HPDE6-E6E7 (cell line): ENCODE data around the gene GATAD2B.
"Not testable (repeated sequence)": the region's sequence is repeated elsewhere in the genome, so short reads cannot be mapped to it uniquely, and the experiment has no call there.

Source experiments
- DNase-seq: peaks from one replicate; pipeline ENCODE4 v3.0.0; 2011; ENCODE audit warnings: missing footprints; ENCODE audit errors: extremely low spot score

The GATAD2B gene

DNA sequence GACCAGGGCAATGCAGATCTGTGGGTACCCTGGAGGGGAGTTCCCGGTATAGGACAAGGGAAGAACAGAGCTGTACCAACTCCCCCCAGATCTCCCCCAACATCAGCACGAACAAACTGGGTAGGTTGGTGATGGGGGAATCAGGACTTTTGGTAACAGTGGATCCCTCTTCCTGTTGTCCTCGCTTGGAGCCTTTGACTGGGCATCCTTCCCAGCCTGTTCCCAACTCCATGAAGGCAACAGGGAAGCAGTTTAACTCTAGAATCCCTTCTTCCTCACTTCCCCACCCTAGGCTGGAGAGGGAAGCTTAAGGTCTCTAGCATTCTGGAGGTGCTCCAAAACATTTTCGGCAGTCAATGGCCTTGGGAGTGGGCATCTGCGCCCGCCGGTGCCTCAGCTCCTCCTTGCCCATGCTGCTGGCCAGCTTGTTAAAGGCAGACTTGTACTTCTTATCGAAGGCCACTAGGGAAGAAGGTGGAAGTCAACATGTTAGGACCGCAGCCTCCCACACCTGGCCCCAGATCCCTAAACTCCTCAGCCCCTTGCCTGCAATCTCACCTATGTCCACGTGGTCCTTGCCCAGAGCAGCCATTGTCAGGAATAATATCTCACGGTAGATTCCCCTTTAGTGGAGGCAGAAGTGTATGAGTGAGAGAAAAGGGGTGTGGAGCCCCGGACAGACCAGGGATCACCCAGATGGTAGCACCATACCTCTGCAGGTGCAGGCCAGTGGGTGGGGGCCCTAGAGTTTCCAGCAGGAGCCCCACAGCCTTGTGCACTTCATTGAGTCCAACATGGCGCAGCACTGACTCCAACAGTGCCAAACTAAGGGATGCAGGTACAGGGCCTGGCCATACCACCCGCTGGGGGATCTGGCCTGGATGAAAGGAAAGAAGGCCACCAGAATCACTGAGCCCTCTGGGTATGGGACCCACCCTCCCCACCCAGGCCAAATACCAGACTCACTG lies 7.5 kb upstream of the GATAD2B start:
- no peak for DNase-seq

DNA sequence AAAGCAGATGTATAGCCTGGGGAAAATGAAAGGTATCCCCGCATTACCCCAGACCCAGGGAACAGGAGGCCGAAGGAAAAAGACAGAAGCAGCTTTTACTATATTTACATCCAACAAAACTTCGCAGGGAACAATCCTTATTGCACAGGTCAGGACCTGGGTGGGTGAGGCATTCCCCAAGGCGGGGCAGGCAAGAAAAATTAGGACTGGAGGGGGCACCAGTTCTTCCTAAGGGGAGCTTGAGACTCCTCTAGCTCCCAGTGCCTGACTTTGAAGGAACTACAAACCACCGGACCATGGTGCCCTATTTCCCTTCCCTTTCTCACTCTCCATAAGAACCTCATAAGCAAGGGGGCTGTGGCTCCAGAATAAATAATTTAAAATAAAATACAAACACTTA lies 6.7 kb upstream of the GATAD2B start:
- no peak for DNase-seq

DNA sequence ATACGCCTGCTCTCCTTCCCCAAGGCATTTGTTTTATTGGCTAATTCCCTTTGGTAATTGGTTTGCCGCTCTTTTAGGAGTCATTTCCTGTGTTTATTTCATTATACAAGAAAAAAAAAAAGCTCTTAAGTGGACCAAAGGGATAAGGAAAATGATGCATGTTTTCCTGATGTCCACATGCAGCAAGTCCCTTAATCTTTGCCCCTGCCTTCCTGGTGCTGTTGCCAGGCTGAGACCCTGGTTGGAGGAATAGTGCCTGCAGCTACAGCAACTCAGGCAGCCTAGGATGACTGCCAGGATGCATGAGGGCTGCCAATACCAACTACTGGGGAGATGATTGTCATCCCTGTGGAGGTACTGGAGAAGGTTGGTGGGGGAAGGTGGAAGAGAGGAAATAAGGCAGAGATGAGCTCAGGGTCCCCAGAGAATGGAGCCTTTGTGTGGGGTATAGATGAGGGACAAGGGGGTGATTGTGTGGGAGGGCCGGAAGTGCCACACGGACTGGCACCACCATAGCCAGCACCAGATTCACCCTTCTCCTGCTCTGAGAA lies 6.1 kb upstream of the GATAD2B start:
- DNase-seq: no peak

DNA sequence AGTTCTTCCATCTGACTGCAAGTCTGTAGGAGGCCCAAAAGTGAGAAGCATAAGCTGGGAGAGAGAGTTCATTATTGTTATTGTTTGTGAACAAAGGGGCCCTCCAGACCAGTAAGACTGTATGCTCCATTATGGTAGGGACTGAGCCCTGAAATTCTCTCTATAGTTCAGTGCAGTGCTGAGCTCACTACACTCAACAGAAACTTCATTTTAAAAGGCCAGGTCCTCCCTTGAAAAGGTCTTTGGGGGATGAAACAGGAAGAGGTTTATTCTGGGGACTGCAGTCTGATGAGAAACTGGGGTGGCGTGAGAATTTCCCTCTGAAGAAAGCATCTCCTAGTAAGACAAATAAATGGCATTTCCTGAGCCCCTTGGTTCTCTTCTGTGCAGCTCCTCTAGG lies 5.5 kb upstream of the GATAD2B start:
- no peak for DNase-seq

DNA sequence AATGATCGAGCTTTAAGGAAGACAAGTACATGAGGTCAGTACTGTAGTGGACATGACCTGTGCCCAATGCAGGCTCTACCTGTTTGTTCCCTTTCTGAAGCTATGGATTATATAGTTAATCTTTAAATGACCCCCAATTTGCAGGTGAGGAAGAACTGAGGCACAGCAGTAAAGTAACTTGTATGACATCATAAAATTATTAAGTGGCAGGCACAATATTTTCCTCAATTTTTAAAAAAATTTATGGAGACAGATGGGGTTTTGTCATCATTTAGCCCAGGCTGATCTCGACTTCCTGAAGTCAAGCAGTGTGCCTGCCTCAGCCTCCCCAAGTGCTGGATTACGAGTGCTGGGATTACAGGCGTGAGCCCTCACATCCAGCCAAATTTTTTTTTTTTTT lies 3.6 kb upstream of the GATAD2B start:
- no peak for DNase-seq

DNA sequence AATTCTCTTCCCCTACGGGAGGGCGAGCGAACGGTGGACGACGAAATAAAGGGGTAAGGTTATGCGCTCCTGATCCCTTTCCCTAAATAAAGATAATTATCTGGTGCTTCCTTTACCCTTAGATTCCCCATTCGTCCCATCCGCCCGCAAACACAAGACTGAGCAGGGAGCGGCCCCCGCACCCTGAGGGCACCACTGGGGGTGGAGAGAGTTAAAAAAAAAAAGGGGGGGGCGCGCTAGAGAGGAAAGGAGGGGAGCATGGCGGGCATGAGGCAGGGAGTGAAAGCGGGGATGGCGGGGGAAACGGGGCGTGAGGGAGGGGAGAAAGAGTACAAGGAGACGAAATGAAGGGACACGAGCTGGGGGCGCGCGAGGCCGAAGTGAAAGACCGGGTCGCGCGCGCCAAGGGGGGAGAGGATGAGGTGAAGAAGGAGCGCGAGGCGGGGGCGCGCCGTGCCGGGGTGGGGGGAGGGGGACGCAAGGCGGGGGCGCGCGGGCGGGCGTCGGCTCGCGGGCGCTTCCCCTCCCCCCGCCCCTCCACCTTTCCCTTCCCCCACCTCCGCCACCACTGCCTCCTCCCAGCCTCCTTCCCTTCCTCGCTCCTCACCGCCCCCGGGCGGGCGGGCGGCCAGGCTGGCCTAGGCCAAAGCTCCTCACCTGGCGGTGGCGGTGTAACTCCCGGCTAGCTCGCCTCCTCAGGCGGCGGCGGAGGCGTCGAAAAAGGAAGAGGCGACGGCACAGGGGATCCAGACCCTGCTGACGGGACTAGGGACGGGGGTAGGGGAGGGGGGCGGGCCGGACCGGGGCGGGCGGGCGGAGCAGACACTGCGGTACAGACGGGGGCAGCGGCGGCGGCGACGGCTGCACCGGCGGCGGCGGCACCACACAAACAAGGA lies 448 bp downstream of the GATAD2B start:
- DNase-seq: peak; percentile 55

DNA sequence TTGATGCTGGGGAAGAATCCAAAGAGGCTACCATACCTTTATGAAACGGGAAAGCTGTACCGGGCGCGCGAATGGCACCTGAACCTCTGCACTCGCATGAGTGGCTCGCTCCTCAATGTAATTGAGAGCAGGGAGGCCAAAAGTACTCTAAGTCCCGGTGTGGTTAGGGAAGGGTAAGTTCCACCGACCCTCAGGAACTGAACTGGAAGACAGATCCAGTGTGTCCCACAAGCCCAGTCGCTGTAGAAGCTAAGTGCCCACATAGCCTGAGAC lies 1.0 kb downstream of the GATAD2B start:
- DNase-seq: no peak

DNA sequence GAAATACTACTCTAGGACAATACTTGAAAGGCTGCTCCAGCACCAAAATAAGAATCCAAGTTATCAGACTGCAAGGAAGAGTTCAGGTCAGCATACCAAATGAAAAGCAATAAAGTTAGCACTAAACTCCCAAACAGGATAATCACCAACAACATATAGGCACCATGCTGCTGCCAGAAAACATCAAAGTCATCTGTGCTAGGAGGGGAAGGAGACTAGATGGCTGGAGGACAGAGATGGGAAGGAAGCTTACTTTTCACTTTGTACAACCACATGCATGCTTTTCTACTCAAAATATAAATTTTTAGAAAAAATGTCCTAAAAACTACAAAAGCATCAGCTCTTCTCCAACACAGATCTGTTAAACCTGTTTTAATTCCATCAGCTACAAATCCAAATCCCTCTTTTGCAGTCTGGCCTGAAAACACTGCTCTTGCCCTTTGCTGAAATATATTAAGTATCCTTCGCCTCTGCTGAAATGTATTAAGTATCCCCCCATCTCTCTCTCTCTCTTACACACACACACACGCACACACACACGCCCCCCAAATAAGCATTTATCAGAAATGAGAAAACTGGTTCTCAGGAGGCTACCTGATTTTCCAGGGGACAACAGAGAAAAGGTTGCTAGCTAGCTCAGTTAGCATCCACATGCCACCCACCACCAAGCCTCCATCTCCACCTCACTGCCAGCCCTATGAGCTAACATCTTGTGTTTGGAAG lies 1.5 kb downstream of the GATAD2B start:
- no peak for DNase-seq

DNA sequence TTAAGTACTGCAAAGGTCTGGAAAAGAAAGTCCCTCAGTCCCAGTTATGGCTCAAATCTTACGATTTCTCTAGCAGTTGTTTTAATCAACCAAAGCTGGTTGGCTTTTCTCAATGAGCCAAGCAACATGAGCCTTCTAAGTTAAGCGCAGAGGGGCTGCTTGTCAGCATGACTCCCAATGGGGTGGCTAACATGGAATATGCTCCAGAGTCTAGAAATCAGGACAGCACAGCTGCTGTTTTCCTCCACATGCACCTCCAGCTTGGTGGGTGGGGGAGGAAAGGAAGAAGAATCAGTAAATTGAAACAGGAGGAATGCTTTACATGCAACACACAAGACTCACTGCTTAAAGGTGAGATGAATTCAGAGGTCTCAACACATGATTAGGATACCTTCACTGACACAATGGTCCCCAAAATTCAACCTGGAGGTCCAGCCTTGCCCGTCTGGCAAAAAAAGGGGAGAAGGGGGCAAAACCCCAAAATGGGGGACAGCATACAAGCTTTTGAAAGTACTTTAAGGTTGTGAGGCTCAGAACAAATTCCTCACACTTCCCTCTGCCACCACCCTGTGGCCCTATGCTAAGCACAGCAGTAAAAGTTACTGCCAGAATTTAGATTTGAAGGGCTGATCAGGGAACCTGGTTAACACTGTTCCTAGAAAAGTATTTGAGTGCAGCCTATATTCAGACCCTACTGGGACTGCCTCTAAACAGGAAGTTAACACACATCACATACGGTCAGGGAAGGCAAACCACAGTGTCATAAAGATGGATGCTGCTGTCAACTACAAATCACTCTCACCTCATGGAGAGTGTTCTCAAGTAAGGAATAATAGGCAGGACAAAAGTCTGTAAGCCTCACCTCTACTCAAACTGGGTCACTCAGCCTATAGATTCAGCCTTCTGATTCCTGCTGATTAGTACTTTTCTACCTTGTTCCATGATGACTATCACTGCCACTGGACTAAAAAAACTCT lies 2.6 kb downstream of the GATAD2B start:
- DNase-seq: no peak

DNA sequence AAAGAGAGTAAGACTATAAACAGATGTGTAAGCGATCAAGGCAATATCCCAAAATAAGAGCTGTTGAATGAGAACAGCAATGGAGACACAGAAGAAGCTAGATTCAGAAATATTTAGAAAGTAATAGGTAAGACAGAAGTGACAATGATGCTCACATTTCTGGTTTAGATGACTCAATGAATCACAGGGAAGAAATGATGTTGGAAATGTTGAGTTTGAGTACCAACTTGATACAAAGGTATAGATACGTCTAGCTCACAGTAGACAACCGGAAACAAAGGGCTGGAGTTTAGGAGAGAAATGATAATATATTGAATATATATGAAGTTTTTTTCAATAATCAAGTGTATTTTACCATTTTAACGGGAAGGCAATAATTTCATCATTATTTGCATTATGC lies 6.5 kb downstream of the GATAD2B start:
- DNase-seq: no peak

DNA sequence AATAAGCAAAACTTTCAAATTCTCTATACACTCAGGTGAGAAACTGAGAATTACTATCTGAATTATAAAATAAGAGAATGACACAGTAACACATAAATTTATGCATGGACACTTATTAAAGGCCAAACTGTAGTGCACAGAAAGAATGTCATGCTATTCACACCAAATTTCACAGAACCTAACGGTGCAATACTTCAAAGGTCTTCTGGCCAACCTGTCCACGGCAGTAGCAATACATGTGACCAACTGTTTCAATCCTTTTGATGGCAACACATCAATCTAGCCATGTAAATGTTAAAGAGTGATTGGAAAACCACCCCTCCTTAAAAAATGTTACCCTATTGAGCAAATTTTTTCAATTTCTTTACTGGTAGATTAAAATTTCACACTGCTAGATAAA lies 10.4 kb downstream of the GATAD2B start:
- no peak for DNase-seq

DNA sequence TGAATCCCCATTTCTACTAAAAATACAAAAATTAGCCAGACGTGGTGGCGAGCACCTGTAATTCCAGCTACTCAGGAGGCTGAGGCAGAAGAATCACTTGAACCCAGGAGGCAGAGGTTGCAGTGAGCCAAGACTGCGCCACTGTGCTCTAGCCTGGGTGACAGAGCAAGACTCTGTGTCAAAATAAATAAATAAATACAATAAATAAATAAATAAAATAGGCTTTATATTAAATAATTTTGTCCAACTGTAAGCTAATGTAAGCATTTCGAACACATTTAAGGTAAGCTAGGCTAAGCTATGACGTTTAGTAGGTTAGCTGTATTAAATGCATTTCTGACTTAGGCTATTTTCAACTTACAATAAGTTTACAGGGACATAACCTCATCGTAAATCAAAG lies 12.2 kb downstream of the GATAD2B start:
- DNase-seq: not testable (repeated sequence)

DNA sequence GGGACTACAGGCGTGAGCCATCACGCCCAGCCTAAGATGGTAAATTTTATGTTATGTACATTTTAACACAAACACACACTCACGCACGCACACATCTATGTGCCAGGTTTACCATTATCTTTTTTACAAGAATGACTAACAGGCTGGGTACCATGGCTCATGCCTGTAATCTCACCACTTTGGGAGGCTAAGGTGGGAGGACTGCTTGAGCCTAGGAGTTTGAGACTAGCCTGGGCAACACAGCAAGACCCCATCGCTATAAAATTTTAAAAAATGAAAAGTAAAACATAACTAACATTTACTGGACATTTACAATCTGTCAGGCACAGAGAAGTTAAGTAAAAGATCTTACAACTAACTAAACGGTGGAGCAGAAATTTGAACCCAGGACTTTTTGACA lies 14.7 kb downstream of the GATAD2B start:
- DNase-seq: no peak

DNA sequence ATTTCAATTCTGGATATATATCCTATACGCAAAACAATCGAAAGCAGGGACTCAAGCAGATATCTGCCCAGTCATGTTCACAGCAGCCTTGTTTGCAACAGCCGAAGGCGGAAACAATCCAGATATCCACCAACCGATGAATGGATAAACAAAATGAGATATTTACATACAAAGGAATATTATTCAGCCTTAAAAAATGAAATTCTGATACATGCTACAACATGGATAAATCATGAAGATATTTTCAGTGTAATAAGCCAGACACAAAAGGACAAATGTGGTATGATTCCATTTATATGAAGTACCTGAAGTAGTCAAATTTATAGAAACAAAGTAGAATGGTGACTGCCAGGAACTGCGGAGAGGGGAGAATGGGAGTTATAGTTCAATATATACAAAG lies 15.6 kb downstream of the GATAD2B start:
- DNase-seq: no peak

DNA sequence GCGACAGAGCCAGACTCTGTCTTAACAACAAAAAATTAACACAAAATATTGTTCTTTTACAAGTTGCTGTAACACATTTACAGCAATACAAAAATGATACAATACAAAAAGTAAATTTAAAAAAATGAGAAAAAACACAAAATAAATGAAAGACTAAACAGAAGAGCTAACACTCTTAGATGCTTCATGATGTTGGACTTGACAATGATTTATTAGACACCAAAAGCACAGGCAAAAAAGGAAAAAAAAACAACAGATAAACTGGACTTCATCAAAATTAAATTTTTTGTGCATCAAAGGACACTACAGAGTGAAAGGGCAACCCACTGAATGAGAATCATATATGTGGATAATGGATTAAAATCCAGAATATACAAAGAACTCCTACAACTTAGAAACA lies 16.4 kb downstream of the GATAD2B start:
- no peak for DNase-seq

DNA sequence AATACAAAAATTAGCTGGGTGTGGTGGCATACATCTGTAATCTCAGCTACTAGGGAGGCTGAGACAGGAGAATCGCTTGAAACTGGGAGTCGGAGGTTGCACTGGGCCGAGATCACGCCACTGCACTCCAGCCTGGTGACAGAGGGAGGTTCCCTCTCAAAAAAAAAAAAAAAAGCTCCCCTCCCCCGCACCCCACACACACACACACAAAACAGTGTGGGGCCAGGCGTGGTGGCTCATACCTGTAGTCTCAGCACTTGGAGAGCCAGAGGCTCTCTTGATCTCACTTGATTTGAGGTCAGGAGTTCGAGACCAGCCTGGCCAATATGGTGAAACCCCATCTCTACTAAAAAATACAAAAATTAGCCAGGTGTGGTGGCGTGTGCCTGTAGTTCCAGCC lies 16.9 kb downstream of the GATAD2B start:
- not testable (repeated sequence) for DNase-seq

DNA sequence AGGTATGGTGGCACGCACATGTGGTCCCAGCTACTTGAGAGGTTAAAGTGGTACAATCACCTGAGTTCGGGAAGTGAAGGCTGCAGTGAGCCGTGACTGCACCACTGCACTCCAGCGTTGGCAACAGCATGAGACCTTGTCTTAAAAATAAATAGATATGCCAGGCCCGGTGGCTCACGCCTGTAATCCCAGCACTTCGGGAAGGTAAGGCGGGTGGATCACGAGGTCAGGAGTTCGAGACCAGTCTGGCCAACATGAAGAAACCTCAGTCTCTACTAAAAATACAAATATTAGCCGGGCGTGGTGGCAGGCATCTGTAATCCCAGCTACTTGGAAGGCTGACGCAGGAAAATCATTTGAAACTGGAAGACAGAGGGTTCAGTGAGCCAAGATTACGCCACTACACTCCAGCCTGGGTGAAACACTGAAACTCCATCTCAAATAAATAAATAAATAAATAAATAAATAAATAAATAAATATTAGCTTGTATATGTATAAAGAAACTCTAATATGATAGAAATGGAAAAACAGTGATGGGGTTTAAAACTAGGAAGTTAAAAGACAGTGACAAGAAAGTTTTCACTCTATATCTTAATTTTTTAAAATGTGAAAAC lies 18.8 kb downstream of the GATAD2B start:
- no peak for DNase-seq

DNA sequence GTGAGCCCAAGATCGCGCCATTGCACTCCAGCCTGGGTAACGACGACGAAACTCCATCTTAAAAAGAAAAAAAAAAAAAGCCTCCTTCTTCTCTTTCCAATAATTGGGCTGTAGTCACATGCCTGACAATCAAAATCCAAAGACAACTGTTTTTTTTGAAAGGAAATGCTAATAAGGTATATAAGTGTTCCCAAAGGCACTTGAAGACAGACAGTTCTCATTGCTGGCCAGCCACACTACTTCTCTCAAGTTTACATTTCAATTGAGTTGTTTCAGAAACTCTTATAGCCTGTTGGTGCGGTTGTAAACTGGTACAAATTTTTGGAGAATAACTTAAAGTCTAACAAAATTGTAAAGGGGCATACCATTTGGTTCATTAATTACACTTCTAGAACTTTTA lies 23.3 kb downstream of the GATAD2B start:
- no peak for DNase-seq

DNA sequence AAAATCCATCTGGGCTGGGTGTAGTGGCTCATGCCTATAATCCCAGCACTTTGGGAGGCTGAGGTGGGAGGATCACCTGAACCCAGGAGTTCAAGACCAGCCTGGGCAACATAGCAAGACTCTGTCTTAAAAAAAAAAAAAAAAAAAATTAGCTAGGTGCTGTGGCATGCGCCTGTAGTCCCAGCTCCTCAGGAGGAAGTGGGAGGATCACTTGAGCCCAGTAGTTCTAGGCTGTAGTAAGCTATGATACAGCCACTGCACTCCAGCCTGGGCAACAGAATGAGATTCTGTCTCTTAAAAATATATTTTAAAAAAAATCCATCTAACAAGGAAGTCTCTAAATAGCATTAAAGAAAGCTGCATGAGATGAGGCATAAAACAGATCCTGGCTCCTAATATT lies 26.9 kb downstream of the GATAD2B start:
- not testable (repeated sequence) for DNase-seq

DNA sequence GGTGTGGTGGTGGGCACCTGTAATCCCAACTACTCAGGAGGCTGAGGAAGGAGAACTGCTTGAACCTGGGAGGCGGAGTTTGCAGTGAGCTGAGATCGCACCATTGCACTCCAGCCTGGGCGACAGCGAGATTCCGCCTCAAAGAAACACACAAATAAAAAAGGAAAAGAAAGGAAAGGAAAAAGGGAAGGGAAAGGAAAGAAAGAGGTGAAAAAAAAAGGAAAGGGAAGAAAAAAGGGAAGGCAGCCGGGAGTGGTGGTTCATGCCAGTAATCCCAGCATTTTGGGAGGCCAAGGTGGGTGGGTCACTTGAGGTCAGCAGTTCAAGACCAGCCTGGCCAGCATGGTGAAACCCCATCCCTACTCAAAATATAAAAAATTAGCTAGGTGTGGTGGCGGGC lies 31.7 kb downstream of the GATAD2B start:
- DNase-seq: not testable (repeated sequence)
